ENCODE data around the gene MPG.
"Not testable (repeated sequence)": the region's sequence is repeated elsewhere in the genome, so short reads cannot be mapped to it uniquely, and the experiment has no call there.

Gene MPG

DNA sequence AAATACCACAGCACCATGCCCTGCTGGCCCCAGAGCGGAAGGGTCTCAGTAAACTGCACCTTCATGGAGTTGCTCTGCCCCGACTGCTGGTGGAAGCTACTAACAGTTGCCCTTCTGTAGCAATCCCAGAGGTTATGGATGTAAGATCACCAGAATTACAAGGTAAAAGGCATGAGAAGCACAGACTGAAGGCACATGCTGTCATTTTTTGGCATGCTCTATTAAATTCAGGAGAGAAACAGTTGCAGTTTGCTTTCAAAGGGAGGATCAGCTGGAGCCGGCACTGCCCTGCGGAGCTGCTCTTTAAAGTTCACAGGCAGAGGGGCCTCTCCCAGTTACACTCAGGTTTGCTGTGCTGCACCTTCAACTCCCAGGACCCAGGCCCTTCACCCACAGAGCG is 41.3 kb downstream of the MPG start:
- TF ChIP-seq, protein P1, sequence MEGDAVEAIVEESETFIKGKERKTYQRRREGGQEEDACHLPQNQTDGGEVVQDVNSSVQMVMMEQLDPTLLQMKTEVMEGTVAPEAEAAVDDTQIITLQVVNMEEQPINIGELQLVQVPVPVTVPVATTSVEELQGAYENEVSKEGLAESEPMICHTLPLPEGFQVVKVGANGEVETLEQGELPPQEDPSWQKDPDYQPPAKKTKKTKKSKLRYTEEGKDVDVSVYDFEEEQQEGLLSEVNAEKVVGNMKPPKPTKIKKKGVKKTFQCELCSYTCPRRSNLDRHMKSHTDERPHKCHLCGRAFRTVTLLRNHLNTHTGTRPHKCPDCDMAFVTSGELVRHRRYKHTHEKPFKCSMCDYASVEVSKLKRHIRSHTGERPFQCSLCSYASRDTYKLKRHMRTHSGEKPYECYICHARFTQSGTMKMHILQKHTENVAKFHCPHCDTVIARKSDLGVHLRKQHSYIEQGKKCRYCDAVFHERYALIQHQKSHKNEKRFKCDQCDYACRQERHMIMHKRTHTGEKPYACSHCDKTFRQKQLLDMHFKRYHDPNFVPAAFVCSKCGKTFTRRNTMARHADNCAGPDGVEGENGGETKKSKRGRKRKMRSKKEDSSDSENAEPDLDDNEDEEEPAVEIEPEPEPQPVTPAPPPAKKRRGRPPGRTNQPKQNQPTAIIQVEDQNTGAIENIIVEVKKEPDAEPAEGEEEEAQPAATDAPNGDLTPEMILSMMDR (conservative IDR thresholded peaks at IDR 0.05; ENCODE audit: low read length), result no peak
- no peak overlapping the region for H3K4me3 ChIP-seq (ENCODE audit: low read length)
- DNase-seq (ENCODE audit: low read depth), result no peak

DNA sequence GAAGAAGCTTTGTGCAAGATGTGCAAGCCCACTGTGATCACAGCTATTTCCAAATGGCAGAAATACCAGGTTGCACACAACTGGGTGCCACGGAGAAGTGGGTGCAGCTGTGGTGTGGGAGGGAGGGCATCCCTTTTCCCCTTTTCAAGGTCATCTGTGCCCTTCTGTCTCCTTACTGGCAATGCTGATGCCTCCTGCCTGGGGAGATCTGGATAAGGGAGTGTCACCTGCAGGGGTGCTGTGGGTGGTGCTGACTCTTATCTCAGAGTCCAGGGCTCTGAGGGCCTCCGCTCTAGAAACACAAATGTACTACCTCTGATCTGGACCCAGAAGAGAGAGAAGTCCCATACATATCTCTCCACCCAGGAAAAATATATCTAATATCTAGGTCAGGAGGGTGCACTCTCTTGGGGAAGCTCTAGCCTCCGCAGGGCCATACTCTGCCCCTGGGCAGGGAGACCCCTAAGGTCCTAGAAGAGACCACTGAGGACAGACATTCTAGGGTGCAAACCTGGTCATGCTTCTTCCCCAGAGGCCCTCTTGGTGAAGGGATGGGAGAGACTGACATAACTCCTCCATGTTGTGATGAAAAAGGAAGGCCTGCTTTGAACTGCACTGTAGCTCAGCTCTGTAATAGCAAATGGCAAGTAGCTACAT is 41.9 kb downstream of the MPG start:
- TF ChIP-seq, protein P1 (conservative IDR thresholded peaks at IDR 0.05; ENCODE audit: low read length), result no peak
- DNase-seq (ENCODE audit: low read depth), result no peak
- no peak overlapping the region for H3K4me3 ChIP-seq (ENCODE audit: low read length)

DNA sequence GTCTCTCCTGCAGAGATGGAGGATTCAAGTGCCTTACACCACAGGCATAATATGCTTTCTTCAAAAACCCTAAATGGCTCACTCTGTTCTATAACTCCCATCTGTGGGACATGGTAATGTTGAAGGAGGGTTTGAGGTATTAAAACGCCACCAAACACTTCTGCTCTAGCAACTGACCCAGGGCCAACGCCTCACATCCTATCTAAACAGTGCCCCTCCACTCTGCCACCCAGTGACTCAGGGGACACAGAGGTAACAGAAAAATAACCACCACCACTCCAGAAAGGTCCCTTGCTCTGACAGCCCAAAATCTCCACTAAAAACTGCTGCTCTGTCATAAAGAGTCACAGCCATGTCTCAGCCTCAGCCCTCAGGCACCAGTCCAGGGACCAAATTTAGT is 42.7 kb downstream of the MPG start:
- DNase-seq (ENCODE audit: low read depth), result no peak
- TF ChIP-seq, protein P1 (conservative IDR thresholded peaks at IDR 0.05; ENCODE audit: low read length), result no peak
- H3K4me3 ChIP-seq (ENCODE audit: low read length), result no peak overlapping the region

DNA sequence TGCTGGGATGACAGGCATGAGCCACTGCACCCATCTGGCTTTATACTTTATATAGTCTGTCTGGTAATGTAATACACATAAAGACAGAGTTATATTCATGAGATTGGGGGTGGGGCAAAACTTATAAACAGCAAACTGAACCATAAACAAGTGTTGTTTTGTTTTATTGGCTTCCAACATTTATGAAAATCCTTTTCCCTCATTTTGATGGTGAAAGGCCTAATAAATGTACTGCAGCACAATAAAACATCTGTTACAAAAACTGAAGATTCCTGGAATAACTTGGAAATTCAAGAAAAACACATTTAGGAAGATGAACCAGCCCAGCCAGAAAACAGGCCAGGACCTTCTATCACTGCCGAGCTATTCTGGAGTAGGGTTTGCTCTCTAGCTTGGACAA is 44.3 kb downstream of the MPG start:
- H3K4me3 ChIP-seq (ENCODE audit: low read length), result no peak overlapping the region
- no peak for DNase-seq (ENCODE audit: low read depth)
- TF ChIP-seq, protein P1 (conservative IDR thresholded peaks at IDR 0.05; ENCODE audit: low read length), result no peak

DNA sequence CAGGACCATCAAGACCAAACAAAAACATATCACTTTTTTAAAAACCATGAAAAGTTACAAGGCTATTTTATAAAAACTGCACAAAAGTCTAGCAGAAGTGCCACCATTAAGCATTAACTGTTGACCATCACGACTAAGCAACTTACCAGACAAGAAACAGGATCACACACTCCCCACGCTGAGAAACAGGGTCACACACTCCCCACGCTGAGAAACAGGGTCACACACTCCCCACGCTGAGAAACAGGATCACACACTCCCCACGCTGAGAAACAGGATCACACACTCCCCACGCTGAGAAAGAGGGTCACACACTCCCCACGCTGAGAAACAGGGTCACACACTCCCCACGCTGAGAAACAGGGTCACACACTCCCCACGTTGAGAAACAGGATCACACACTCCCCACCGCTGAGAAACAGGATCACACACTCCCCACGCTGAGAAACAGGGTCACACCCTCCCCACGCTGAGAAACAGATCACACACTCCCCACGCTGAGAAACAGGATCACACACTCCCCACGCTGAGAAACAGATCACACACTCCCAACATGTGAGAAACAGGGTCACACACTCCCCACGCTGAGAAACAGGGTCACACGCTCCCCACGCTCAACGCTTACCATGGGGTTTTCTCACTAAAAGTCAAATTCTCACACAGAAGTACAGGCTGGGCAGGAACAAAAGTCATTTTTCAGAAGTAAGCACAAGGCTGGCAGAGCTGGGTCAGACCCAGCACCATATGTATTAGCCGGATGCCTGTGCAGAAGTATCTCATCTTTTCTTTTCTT is 45.7 kb downstream of the MPG start:
- not testable (repeated sequence) for H3K4me3 ChIP-seq (ENCODE audit: low read length); DNase-seq (ENCODE audit: low read depth)

DNA sequence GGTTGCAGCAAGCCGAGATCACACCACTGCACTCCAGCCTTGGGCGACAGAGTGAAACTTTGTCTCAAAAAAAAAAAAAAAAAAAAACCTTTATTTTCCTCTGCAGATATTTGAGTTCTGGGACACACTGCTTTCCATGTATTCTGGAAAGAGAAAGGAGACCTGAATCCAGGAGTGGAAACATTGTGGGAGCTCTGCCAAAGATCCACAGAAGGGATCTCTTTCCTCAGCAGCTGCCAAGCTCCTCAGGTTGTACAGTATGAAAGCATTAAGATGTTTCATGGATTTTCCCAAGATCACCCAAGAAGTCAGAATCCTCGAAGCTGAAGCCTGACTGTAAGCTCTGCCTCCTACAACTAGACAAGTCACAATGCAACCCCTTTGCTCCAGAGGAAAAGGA is 47.0 kb downstream of the MPG start:
- TF ChIP-seq, protein P1 (conservative IDR thresholded peaks at IDR 0.05; ENCODE audit: low read length), result no peak
- no peak overlapping the region for H3K4me3 ChIP-seq (ENCODE audit: low read length)
- no peak for DNase-seq (ENCODE audit: low read depth)

DNA sequence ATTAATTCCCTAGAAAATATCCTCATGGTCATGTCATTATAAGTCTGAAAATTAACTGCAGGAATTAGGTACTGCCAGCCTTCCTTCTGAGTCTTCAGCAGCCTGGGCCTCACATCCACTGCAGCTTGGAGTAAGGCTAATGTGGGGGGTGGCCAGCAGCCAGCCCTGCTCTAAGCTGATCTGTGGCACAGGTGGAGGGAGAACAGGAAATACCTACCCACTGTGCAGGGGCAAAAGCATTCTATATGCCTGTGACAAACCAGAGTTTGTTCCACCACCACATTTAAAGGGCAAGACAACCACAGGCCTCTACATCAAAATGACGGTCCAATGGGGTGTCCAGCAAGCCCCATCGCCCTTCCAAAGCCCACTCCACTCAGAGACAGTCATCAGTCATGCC is 51.0 kb downstream of the MPG start:
- H3K4me3 ChIP-seq (ENCODE audit: low read length), result no peak overlapping the region
- DNase-seq (ENCODE audit: low read depth), result no peak
- TF ChIP-seq, protein P1 (conservative IDR thresholded peaks at IDR 0.05; ENCODE audit: low read length), result no peak

All from AG10803 (cell line).